Muscle layer of colon (tissue), 2 donors: ENCODE results near the gene WWOX.

Experiments used
- H3K27ac ChIP-seq: one replicate; pipeline ENCODE4 v1.7.0; 2013; ENCODE audit warnings: low read depth, mild to moderate bottlenecking, low read length, moderate library complexity
- H3K27me3 ChIP-seq, 2 donors: one replicate each; pipeline ENCODE4 v1.7.0; 2013; ENCODE audit warnings: low read length in 2 of 2, mild to moderate bottlenecking in 2 of 2; ENCODE audit not compliant: insufficient read depth in 2 of 2, control insufficient read depth in 1 of 2
- H3K36me3 ChIP-seq: one replicate; pipeline ENCODE4 v1.7.0; 2013; ENCODE audit warnings: mild to moderate bottlenecking, low read length; ENCODE audit not compliant: insufficient read depth
- H3K4me1 ChIP-seq: one replicate; pipeline ENCODE4 v1.7.0; 2013; ENCODE audit warnings: mild to moderate bottlenecking, low read length; ENCODE audit not compliant: insufficient read depth
- H3K4me3 ChIP-seq, 2 donors: one replicate each; pipeline ENCODE4 v1.7.0; 2013; ENCODE audit warnings: low read length in 2 of 2, low read depth in 1 of 2, mild to moderate bottlenecking in 1 of 2, moderate library complexity in 1 of 2
- H3K9ac ChIP-seq: one replicate; pipeline ENCODE4 v1.7.0; 2013; ENCODE audit warnings: low read length
- H3K9me3 ChIP-seq: one replicate; pipeline ENCODE4 v1.7.0; 2013; ENCODE audit warnings: mild to moderate bottlenecking, low read length
- donor health status: abdominal sarcoma.
- donor health status: Adenocarcinoma of cecum.

Gene WWOX

DNA sequence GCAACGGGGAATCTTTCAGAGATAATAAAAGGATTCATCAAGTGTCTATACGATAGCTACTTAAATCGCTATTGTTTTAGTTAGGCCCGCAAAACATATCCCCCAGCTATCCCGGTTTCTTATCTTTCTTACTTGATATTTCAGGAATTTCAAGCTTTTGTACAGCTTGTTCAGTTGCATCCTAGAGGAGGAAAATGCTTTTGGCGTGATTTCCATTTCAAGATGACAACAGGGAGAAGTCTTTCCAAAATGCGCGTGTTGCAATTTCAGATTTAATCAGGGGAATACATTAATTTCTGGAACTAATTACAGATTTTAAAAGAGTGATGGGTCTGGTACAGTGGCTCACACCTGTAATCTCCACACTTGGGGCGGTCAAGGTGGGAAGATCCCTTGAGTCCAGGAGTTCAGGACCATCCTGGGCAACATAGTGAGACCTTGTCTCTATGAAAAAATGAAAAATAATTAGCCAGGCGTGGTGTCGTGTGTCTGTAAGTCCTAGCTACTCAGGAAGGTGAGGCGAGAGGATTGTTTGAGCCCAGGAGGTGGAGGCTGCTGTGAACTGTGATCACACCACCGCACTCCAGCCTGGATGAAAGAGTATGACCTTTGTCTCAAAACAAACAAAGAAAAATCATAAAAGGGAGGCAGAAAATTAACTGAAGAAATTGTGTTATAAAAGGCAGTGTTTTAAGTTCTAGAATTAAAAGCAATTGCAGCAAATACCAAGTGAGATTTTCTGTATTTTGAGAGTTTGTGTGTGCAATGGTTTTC is 954.9 kb downstream of the WWOX start:
- Histone ChIP-seq H3K4me3 (no peak overlapping the region), H3K36me3 (no peaks in the 10 kb centered on the region), H3K27ac (no peak overlapping the region), H3K27me3 (no peaks in the 10 kb centered on the region), H3K9me3 (no peaks in the 10 kb centered on the region), H3K4me1 (no peaks in the 10 kb centered on the region), H3K9ac (no peak overlapping the region)

DNA sequence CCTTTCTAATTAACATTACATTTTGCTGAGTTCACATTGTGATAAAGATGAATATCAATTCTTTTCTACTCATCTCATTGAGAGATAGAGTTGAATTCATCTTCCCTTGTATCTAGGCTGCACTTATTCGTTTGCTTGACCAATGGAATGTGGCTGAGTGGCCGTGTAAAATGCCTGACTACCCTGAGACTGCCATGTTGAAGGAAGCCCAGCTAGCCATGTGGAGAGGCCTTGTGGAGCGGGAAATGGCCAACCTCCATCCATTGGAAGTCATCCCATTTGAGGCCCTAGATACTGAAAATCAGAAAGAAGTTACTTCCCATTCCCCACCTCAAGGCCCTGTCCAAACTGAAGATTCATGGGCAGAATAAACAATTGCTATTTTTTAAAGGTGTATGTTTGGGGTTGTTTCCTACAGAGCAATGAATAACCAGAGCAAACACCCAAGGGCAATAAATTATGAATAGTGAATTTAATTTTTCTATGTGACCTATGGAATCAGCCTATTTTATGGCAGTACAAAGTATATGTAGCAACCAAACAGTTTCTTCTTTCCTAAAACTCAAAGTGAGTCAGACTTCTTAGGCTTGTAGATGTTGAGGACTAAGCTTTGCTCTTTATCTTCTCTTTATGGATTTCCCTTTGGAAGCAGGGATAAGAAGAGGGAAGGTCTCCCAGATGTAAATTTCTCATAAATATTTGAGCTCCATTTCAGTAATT is 956.0 kb downstream of the WWOX start:
- Histone ChIP-seq H3K4me3 (no peak overlapping the region), H3K27ac (no peak overlapping the region), H3K4me1 (no peaks in the 10 kb centered on the region), H3K36me3 (no peaks in the 10 kb centered on the region), H3K9me3 (no peaks in the 10 kb centered on the region), H3K27me3 (no peaks in the 10 kb centered on the region), H3K9ac (no peak overlapping the region)

DNA sequence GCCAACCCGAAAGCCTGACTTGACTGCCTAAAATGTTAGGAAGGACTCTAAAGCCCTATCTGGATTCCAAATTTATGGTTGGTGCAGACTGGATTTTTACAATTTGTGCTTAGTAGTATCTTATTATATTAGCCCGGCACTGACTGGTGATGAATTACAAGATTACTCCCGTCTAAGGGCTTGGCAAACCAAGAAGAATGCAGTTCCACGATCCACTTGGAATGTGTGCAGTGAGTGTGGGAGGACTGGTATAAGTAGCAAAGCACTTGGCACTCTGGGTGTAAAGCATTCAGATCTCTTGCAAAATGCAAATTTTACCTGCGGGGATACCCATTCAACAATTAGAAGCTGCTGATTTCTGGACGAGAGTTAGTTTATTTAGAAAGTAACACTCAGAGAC is 961.7 kb downstream of the WWOX start:
- Histone ChIP-seq H3K4me1 (peaks cover 30% of the 10 kb centered on the region), H3K27ac (no peak overlapping the region), H3K27me3 (no peaks in the 10 kb centered on the region), H3K4me3 (no peak overlapping the region), H3K9me3 (no peaks in the 10 kb centered on the region), H3K9ac (no peak overlapping the region), H3K36me3 (no peaks in the 10 kb centered on the region)

DNA sequence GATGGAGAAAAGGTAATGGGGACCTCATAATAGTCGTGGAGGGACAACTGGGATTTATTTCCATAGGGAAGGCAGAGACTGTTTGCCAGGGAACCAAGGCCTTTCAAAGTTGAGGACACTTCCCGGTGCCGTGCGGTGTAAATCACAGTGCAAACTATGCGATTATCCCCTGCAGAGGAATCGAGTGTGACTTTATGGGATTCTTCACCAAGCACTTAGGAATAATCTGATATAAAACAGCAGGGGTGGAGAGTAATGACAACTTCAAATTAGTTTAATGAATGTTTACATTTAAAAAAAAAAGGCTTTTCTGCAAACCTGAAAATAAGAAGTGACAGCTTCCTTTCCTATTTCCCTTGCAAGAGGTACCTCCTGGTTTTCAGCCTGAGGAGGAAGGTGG is 962.9 kb downstream of the WWOX start:
- Histone ChIP-seq H3K9ac (no peak overlapping the region), H3K4me1 (peaks cover 30% of the 10 kb centered on the region), H3K9me3 (no peaks in the 10 kb centered on the region), H3K27me3 (no peaks in the 10 kb centered on the region), H3K36me3 (no peaks in the 10 kb centered on the region), H3K27ac (no peak overlapping the region), H3K4me3 (no peak overlapping the region)

DNA sequence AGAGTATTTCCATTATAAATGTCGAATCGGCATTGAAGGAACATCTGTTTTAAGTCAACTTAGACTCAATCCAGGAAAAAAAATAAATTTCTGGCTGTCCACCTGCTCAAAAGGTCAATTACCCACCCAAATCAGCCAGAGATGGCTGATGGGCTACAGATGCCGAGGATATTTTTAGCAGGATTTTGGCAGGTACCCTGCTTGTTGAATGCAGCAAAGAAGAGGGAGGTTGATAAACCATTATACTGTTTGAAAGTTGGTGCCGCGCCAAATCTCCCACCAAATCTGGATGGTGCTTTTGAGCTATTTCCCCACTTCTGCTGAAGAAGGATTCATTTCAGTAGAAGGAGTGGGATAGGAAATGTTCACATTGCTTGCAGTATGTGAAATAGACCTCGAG is 963.4 kb downstream of the WWOX start:
- Histone ChIP-seq H3K27ac (no peak overlapping the region), H3K27me3 (no peaks in the 10 kb centered on the region), H3K9ac (no peak overlapping the region), H3K4me3 (no peak overlapping the region), H3K36me3 (no peaks in the 10 kb centered on the region), H3K9me3 (no peaks in the 10 kb centered on the region), H3K4me1 (peaks cover 30% of the 10 kb centered on the region)

DNA sequence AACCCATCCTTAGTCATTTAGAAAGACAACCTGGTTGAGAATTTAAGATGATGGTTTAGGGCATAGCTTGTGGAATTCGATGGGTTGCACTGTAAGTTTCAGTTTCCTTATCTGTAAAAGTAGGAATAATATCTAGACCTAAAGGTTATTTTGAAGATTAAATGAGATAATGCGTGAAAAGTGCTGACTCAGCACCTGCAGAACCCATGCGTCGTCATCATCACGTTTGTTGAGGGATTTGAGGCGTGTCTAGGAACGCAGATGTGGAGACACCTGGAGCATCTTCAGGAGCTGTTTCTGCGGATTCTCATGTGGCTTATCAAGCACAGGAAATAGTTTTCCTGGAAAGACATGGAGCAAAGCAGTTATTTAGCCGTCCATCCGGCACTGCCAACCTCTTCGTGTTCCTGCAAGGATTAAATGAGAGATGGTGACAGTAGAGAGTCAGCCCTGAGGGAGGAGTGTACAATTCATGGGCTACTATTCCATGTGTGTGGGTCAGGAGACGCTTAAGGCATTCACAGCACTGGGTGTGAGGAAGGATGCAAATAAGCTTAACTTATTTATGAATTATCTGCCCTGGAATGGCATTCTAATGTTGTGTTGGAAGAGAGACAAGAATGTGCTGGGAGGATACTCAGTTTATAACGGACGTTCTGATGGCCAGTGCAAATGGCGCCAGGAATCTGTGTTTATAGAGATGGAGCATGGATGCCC is 965.0 kb downstream of the WWOX start:
- Histone ChIP-seq H3K9ac (no peak overlapping the region), H3K9me3 (no peaks in the 10 kb centered on the region), H3K27ac (no peak overlapping the region), H3K36me3 (no peaks in the 10 kb centered on the region), H3K4me3 (no peak overlapping the region), H3K4me1 (peaks cover 36% of the 10 kb centered on the region), H3K27me3 (no peaks in the 10 kb centered on the region)

DNA sequence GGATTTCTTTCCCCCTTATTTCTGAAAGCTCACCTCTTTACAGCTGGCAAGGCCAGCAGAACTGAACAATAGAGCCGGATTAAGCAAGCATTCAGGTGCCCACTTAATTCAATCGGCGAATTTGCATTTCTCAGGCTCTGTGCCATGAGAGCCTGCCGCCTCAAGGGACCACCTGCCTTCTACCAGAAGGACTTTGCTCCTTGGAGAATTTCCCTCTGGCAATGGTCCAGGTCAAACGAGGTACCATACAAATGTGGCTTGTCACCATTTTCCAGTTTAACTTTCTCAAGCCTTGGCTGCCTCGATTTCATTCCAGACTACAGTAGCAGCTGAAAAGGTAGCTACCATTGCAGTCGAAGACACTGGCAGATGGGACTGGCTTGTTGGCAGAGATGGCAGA is 967.1 kb downstream of the WWOX start:
- Histone ChIP-seq H3K36me3 (no peaks in the 10 kb centered on the region), H3K4me3 (no peak overlapping the region), H3K9ac (no peak overlapping the region), H3K9me3 (no peaks in the 10 kb centered on the region), H3K27ac (no peak overlapping the region), H3K4me1 (peaks cover 50% of the 10 kb centered on the region), H3K27me3 (no peaks in the 10 kb centered on the region)

DNA sequence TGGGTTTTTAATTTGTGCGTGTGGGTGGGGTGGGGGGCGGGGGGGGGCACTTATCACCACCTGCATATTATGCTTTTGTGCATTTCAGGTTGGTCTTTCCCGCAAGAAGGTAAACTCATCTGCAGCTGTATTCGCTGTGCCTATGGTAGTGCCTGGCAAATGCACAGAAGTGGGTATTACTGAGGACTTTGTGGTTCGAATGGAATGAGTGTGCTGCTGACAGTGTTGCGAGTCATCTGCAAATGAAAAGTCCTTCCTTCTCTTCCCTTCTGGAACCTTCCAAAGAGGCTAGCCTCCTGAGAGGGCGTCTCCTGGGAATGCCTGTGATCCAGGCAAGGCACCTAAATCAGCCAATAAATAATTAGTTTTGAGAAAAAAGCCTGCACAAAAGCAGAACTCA is 968.1 kb downstream of the WWOX start:
- Histone ChIP-seq H3K27ac (no peak overlapping the region), H3K36me3 (no peaks in the 10 kb centered on the region), H3K4me1 (peaks cover 44% of the 10 kb centered on the region), H3K9ac (no peak overlapping the region), H3K4me3 (no peak overlapping the region), H3K9me3 (no peaks in the 10 kb centered on the region), H3K27me3 (no peaks in the 10 kb centered on the region)

DNA sequence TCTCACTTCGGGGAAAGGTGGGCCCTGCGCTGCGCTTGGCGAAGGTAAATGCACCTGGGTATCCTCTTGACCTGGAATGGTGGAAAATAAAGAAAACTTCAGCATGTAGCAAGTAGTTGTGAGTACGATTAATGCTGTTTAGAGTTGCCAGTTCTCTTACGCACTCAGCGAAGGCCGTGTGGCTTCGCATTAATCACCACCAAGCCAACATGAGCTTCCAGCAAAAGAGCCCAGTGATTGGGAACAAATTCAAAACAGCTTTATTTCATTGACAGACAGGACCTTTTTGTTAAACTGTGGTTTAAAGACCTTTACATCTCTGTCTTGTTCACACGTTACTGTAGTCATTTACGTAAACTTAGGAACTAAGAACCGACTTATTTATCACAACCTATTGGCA is 969.7 kb downstream of the WWOX start:
- H3K9ac ChIP-seq: no peak overlapping the region
- H3K4me1 ChIP-seq: peaks cover 42% of the 10 kb centered on the region
- H3K27me3 ChIP-seq: no peaks in the 10 kb centered on the region
- H3K36me3 ChIP-seq: no peaks in the 10 kb centered on the region
- H3K27ac ChIP-seq: no peak overlapping the region
- no peaks in the 10 kb centered on the region for H3K9me3 ChIP-seq
- H3K4me3 ChIP-seq: no peak overlapping the region

DNA sequence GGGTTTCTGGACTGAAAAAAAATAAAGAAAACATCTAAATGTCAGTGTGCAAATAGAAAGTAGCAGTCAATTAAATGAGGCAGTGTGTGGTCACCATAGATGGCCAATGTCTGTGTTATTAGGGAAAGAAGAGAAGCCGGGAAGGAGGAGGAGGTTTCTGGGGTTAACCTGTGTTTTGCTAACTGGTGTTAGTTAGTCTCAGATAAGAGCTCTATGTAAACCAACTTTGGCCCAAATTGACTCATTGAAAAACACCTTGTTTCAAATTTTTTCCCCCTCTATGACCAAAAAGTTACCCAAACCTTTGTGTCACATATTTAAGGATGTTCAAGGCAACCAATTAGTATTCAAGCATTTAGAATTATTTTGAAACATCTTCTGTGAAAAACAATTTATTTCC is 970.2 kb downstream of the WWOX start:
- H3K36me3 ChIP-seq: no peaks in the 10 kb centered on the region

DNA sequence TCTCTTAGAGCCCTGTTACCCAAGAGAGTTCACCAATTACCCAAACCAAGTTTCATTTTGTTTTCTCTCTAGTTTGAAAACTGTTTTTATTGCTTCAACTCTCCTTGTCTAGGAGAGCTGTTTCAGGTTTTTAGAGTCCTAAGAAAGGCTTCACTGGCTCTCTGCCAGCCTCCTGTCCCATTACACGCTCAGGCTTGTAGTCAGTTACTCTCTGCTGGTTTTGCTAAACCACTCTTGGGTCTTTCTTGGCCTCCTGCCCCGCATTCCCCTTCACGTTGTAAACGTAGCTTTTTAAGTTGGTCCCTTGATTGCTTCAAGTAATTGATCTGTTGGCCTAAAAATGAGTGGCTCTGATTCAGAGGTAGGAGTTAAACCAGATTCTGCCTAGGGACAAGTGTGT is 972.0 kb downstream of the WWOX start:
- Histone ChIP-seq H3K36me3 (no peaks in the 10 kb centered on the region), H3K9ac (no peak overlapping the region), H3K4me1 (peaks cover 47% of the 10 kb centered on the region), H3K27me3 (no peaks in the 10 kb centered on the region), H3K4me3 (no peak overlapping the region), H3K9me3 (no peaks in the 10 kb centered on the region), H3K27ac (no peak overlapping the region)

More for the DNA sequence above, 970.2 kb downstream of the WWOX start:
- no peaks in the 10 kb centered on the region for H3K9me3 ChIP-seq
- no peak overlapping the region for H3K9ac ChIP-seq
- no peak overlapping the region for H3K4me3 ChIP-seq
- peaks cover 44% of the 10 kb centered on the region for H3K4me1 ChIP-seq
- H3K27me3 ChIP-seq: no peaks in the 10 kb centered on the region
- H3K27ac ChIP-seq: no peak overlapping the region
